Lower lobe of right lung (tissue), 2 donors: Measurements from ENCODE around the gene CWC25. TPM values are rescaled to one million over a fixed set of nuclear protein-coding genes. Genes with fewer than 3 reads are reported as not detected.

Experiments
- ATAC-seq, 2 donors: fragments of 200-7000 bp; cut with Tn5 transposase; one replicate each; pipeline ENCODE4 v1.9.1; 2020 to 2022; ENCODE audit warnings: mild to moderate bottlenecking in 2 of 2, moderate library complexity in 2 of 2
- DNase-seq: peaks from one replicate; pipeline ENCODE4 v3.0.0-alpha.2; 2020
- H3K27ac ChIP-seq: fragments of 200-600 bp; one replicate; pipeline ENCODE4 v1.8.0; 2022
- H3K27me3 ChIP-seq: fragments of 200-600 bp; one replicate; pipeline ENCODE4 v1.8.0; 2022; ENCODE audit warnings: low read depth
- H3K36me3 ChIP-seq: fragments of 200-600 bp; one replicate; pipeline ENCODE4 v1.8.0; 2022; ENCODE audit warnings: mild to moderate bottlenecking
- H3K4me1 ChIP-seq: fragments of 200-600 bp; one replicate; pipeline ENCODE4 v1.8.0; 2022
- H3K4me3 ChIP-seq: fragments of 200-600 bp; one replicate; pipeline ENCODE4 v1.8.0; 2022; ENCODE audit warnings: mild to moderate bottlenecking
- H3K9me3 ChIP-seq: fragments of 200-600 bp; one replicate; pipeline ENCODE4 v1.8.0; 2022
- CTCF ChIP-seq: fragments of 200-600 bp; IDR thresholded peaks from one replicate; pipeline ENCODE4 v1.8.0; 2022; ENCODE audit warnings: antibody characterized with exemption, mild to moderate bottlenecking
- intact Hi-C: fragments of 100-400 bp; cut with DNase I; formaldehyde crosslinking; loops from one replicate; pipeline ENCODE4 v1.11.0; 2022
- total RNA-seq: library from RNA; stranded (reverse); fragmentation: NEBNext Ultra II Directional; extraction: Animal tissue kit (Norgen Biotek cat#: 25700); gene quantifications from one replicate; pipeline ENCODE4 v1.2.1, GENCODE V29; 2021
- donor health status: DM: no; HTN: yes; CAD: no; lungs with severe emphysema.

The CWC25 gene
- total RNA-seq, 1 donor from 2014 or later = 22.3 TPM

- Histone ChIP-seq H3K9me3 (no peaks in the 10 kb centered on the region), H3K27ac (peak overlapping the region; percentile 97), H3K4me1 (peaks cover 60% of the 10 kb centered on the region), H3K4me3 (peak overlapping the region; percentile 94), H3K27me3 (no peaks in the 10 kb centered on the region), H3K36me3 (peaks cover 2% of the 10 kb centered on the region)
- intact Hi-C loops = no loop called here
- ATAC-seq (peak; percentile 23 to 38), DNase-seq (peak; percentile 78)
- no peak for TF ChIP-seq CTCF
Measured at GRCh38 chr17:38871247-38872015, 46.3 kb upstream of the CWC25 start.

- TF ChIP-seq CTCF = no peak
- no peaks in the 10 kb centered on the region for H3K27me3 ChIP-seq
- peaks cover 52% of the 10 kb centered on the region for H3K4me1 ChIP-seq
- H3K36me3 ChIP-seq = no peaks in the 10 kb centered on the region
- peak overlapping the region; percentile 97 for H3K27ac ChIP-seq
- ATAC-seq (peak; percentile 74 to 75), DNase-seq (peak; percentile 87)
- peak overlapping the region; percentile 94 for H3K4me3 ChIP-seq
- intact Hi-C loops = no loop called here
- H3K9me3 ChIP-seq = no peaks in the 10 kb centered on the region
Measured at GRCh38 chr17:38870259-38871165, 45.4 kb upstream of the CWC25 start.

GRCh38 chr17:38869526-38870258 lies 44.6 kb upstream of the CWC25 start, which contains the start of gene LASP1:
TSS of gene LASP1 (plus strand) at chr17:38870058. CDS start at chr17:38870190, 132 bp downstream.
- Histone ChIP-seq H3K27ac (peak within 1 kb of the TSS; percentile 97), H3K4me1 (peaks cover 44% of the 10 kb centered on the region), H3K36me3 (no peaks in the 10 kb centered on the region), H3K4me3 (peak within 1 kb of the TSS; percentile 94), H3K27me3 (no peaks in the 10 kb centered on the region), H3K9me3 (no peaks in the 10 kb centered on the region)
- ATAC-seq (peak; percentile 89 to 94), DNase-seq (peak; percentile 92)
- no peak for TF ChIP-seq CTCF
- intact Hi-C loops = no loop called here

GRCh38 chr17:38868817-38869525 lies 43.9 kb upstream of the CWC25 start:
- Histone ChIP-seq H3K9me3 (no peaks in the 10 kb centered on the region), H3K27ac (peak overlapping the region; percentile 97), H3K4me3 (peak overlapping the region; percentile 94), H3K4me1 (peaks cover 36% of the 10 kb centered on the region), H3K27me3 (no peaks in the 10 kb centered on the region), H3K36me3 (no peaks in the 10 kb centered on the region)
- no peak for TF ChIP-seq CTCF
- intact Hi-C loops = no loop called here
- peak; percentile 83 to 84 for ATAC-seq
- DNase-seq = peak; percentile 89
